Activated CD4-positive, alpha-beta T cell treated with anti-CD3 and anti-CD28 coated beads, Interleukin-2, Interleukin-4, amounts not matched to agents 100 ng/mL and 50 ng/mL, durations not matched to agents 16 hours and 8 hours (primary cell): Measurements from ENCODE around the gene DNM2.
A peak's percentile ranks its signal among the peaks of the same experiment; 100 is the strongest.

Source experiments
- DNase-seq: peaks from one replicate; pipeline ENCODE4 v3.0.0-alpha.2; 2020; ENCODE audit warnings: low spot score

Gene DNM2

GRCh38 chr19:10691178-10691881 is 26.5 kb upstream of the DNM2 start:
- DNase-seq = no peak

DNA sequence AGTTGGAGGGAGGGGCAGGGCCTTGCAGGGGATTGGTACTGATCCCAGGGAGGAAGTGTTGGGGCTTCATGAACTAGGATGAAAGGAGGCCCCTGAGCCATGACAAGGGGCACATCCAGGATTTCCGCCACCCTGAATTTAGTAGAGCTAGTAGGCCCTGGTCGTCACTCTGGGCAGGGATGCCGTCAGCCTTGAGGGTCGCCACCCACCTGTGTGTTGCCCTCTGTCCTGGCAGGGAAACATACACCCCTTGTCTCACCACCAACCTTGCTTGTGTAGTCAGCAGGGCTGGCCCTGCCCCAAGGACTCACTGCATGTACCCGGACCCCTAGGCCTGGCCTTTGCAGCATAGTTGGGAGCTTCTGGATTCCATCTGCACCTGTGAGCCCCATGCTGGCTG is 26.0 kb upstream of the DNM2 start:
- DNase-seq = no peak

GRCh38 chr19:10692673-10693264 is 25.1 kb upstream of the DNM2 start:
- no peak for DNase-seq

- DNase-seq = no peak
Observed at GRCh38 chr19:10694706-10695307, 23.1 kb upstream of the DNM2 start.

DNA sequence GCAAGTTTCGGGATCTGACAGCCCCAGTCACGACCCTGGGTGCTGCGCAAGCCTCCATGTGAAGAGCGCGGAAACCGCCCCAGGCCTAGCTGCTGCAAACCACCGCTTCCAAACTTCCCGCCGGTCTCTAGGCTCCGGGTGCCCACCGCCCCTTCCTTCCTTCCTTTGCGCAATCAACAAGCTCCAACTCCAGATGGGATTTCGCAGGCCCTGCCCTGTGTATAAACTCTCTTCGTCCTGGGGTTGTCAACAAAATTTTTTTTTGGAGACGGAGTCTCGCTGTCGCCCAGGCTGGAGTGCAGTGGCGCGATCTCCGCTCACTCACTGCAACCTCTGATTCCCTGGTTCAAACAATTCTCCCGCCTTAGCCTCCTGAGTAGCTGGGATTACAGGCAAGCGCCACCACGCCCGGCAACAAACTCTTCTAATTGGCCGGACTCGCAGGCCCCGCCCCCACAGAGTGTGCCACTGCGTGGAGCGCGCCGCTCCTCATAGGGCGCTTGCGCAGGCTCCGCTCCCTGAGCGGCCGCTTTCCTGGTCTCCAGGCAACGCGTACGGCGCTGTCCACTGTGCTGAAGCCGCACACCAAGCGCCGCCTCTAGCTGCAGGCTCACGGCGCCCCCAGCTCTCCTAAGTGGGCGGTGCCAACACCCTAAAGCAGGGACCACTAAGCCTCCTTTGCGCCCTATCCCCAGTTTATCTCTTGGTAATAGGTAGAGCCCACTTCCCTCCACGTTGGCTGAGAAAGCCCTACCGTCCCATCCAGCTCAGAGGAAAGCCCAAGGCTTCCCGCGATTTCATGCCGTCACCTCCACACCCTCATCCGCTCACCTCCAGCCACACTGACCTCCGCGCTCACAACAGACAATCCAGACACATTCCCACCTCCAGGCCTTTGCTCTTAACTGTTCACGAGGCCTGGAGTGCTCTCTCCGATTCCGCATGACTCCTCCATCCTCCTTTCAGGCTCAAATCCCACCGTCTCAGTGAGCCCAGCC is 22.2 kb upstream of the DNM2 start:
- peak; percentile 92 for DNase-seq

DNA sequence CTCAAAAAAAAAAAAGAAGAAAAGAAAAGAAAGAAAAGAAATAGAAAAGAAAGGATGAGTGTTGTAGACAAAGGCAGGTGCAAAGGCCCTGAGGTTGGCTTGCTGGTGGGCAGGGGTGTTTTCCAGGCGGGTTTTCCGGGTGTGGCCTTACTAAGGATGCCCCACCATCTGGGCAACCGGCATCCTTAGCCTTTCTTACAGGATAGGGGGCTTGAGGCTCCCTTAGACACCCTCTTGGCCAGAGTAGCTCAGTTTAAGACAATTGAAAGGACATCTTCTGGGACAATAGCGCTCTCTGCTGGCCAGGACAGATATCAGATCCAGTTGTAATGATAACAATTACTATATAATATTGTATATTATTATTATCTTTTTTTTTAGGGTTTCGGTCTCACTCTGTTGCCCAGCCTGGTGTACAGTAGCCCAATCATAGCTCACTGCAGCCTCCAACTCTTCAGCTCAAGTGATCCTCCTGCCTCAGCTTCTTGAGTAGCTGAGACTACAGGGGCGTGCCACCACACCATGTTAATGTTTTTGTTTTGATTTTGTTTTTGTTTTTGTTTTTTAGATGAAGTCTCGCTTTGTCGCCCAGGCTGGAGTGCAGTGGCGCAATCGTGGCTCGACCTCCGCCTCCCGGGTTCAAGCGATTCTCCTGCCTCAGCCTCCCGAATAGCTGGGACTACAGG is 18.1 kb upstream of the DNM2 start:
- peak; percentile 71 for DNase-seq

DNA sequence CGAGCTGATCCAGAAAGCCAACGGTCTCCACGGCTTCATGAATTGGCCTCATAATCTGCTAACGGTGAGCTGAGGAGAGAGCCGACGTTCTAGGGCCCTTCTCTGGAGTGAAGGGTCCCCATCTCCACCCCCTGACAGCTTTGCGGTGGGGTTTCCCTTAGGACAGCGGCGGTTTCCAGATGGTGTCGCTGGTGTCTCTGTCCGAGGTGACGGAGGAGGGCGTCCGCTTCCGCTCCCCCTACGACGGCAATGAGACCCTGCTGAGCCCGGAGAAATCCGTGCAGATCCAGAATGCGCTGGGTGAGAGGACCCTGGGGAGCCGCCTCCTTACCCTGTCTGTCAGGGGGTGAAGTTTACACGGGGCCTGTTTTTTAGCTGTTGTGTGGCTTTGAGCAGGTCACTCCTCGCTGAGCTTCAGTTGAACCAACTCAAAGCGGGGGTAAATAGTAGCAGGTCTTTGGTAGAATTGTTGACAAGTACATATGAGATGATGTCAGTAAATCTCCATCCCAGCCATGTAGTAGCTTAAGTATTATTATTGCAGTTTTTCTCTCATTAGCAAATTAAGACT is 15.8 kb upstream of the DNM2 start:
- peak; percentile 39 for DNase-seq

DNA sequence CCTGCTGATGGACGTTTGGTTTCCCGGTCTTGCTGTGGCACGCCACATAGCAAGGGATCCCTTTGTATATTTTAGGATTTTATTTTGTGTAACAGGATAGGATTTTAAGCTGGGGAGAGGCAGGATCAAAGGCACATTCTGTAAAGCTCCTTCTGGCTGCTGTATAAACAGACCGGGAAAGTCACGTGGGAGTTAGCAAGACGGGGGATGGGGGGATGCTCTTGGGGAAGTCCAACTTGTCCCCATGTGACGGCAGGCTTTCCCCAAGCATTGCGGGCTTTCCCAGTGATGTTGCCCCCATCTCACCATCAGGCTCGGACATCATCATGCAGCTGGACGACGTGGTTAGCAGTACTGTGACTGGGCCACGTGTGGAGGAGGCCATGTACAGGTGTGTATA is 10.9 kb upstream of the DNM2 start:
- no peak for DNase-seq

GRCh38 chr19:10707440-10707839 is 10.4 kb upstream of the DNM2 start:
- DNase-seq = no peak

DNA sequence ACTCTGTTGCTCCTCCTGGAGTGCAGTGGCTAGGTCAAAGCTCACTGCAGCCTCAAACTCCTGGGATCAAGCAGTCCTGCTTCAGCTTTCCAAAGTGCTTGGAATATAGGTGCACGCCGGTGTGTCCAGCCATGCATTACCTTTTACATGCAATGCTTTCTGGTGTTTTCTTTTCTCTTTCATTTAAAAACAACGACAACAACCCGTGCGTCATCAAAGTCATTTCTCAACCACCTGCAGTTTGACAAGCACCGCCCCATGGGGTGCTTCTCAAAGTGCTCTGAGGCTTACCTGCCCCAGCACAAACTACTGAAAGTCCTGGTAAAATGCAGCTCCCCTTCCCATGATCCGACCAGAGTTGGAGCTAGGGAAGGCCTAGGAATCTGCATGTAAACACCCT is 9.6 kb upstream of the DNM2 start:
- DNase-seq = no peak

- DNase-seq = no peak
Observed at GRCh38 chr19:10712045-10712444, 5.8 kb upstream of the DNM2 start.

- DNase-seq = no peak
Observed at GRCh38 chr19:10712754-10713153, 5.1 kb upstream of the DNM2 start.

DNA sequence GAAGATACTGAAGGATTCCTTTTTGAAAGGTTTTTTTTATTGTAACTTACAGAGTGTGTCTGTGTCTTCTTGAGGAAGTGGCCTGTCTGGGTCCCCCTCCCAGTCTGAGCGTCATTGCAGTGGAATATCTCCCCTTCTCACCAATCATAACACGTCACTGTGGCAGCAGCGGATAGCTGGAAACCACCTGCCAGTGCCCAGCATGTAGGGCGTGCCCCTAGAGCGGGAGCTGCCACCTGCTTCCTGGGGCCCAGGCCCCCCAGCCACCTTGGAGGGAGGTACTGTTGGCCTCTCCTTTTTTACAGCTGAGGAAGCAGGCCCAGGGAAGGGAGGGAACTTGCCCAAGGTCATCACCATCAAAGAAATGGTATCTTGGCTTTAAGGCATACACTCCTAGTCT is 4.6 kb upstream of the DNM2 start:
- no peak for DNase-seq

DNA sequence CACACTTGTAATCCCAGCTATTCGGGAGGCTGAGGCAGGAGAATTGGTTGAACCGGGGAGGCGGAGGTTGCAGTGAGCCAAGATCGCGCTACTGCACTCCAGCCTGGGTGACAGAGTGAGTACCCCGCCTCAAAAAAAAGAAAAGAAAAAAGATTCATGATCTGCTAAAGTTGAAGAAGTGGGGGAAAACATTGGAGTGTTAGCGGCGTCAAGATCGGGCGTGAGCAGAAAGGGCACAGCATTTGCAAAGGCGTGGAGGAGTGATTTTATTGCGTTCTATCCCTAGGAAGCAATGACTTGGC is 874 bp upstream of the DNM2 start:
- DNase-seq = no peak

DNA sequence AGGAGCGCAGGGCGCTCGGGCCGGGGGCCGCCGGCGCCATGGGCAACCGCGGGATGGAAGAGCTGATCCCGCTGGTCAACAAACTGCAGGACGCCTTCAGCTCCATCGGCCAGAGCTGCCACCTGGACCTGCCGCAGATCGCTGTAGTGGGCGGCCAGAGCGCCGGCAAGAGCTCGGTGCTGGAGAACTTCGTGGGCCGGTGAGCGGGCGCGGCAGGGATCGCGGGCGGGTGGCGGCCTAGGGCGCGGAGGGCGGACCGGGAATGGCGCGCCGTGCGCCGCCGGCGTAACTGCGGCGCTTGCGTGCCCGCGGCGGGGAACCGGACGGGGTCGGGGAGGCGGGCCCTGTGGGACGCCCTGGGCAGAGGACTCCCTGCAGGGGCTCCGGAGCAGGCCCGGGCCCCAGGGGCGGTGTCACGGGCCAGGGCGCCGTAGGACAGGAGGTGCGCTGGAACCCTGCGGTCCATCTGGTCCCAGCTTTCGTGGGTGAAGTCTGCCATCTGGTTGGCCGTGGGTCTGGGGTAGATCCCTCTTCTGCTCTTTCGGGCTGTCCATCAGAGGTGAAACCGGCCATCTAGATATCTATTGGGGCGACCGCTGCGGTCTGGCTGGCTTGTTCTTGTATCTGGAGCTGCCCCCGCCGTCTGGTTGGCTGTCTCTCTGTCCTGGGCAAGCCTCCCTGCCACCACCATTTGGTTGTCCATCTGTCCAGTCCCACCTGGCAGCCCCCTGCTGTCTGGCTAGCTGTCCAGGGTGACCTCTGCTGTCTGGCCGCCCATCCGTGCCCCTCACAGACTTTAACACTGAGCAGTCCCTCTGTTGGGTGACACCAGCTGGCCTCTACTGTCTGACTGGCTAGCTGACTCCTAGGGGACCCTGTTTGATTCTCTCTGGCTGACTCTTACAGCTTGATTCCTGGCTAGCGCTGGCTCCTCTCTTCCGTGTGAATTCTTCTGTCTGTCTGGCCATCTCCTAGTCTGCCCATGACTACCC is 622 bp downstream of the DNM2 start:
- DNase-seq = peak; percentile 50

- peak; percentile 15 for DNase-seq
Observed at GRCh38 chr19:10719466-10719961, 1.6 kb downstream of the DNM2 start.

GRCh38 chr19:10720607-10721125 is 2.8 kb downstream of the DNM2 start:
- DNase-seq = no peak

- no peak for DNase-seq
Observed at GRCh38 chr19:10723591-10723990, 5.7 kb downstream of the DNM2 start.

DNA sequence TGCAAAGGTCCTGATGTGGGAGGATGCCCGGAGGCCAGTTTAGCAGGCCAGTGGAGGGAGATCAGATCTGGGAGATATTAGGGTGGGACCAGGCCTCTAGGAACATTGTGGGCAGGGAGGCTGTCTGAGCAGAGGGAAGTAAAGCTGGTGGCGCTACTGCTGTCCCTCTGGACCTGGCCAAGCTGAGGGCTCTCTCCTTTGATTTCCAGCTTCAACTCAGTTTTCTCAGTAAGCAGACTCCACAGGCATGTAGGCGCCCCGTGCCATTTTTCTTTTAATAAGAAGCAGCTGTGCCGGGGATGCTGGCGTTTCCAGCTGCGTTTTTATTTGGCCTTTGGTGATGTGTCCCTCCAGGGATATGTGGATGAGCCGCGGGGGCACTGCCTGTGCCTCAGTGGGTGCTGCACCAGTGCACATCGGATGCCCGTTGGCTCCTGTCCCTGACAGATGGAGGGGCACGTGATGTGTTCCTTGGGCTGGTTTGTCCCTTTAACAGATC is 6.7 kb downstream of the DNM2 start:
- DNase-seq = no peak

GRCh38 chr19:10725415-10725814 is 7.5 kb downstream of the DNM2 start:
- no peak for DNase-seq
